ENCODE measurements around the gene AKR1C1.
"Not testable (repeated sequence)": the region's sequence is repeated elsewhere in the genome, so short reads cannot be mapped to it uniquely, and the experiment has no call there.

AKR1C1 gene

GRCh38 chr10:4947635-4948596 is 15.3 kb upstream of the AKR1C1 start:
- H3K79me2 ChIP-seq (ENCODE audit: insufficient read depth, low read length): no peaks in the 10 kb centered on the region
- H2AFZ ChIP-seq (ENCODE audit: low read depth, low read length): no peak overlapping the region
- no peak overlapping the region for H3K27ac ChIP-seq (ENCODE audit: low read length)
- DNase-seq: no peak
- H3K4me1 ChIP-seq (ENCODE audit: insufficient read depth, low read length): no peaks in the 10 kb centered on the region
- TF ChIP-seq, protein P1, sequence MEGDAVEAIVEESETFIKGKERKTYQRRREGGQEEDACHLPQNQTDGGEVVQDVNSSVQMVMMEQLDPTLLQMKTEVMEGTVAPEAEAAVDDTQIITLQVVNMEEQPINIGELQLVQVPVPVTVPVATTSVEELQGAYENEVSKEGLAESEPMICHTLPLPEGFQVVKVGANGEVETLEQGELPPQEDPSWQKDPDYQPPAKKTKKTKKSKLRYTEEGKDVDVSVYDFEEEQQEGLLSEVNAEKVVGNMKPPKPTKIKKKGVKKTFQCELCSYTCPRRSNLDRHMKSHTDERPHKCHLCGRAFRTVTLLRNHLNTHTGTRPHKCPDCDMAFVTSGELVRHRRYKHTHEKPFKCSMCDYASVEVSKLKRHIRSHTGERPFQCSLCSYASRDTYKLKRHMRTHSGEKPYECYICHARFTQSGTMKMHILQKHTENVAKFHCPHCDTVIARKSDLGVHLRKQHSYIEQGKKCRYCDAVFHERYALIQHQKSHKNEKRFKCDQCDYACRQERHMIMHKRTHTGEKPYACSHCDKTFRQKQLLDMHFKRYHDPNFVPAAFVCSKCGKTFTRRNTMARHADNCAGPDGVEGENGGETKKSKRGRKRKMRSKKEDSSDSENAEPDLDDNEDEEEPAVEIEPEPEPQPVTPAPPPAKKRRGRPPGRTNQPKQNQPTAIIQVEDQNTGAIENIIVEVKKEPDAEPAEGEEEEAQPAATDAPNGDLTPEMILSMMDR (IDR thresholded peaks at IDR 0.05; ENCODE audit: borderline replicate concordance, extremely low read depth, low read length, poor library complexity, severe bottlenecking): no peak
- TF ChIP-seq EZH2 (IDR thresholded peaks at IDR 0.05; ENCODE audit: borderline replicate concordance, low read depth, low read length, severe bottlenecking): no peak
- no peak overlapping the region for H3K4me3 ChIP-seq (ENCODE audit: low read depth in 1 of 2, low read length in 2 of 2)
- H4K20me1 ChIP-seq (ENCODE audit: insufficient read depth, low read length): no peaks in the 10 kb centered on the region
- H3K9ac ChIP-seq (ENCODE audit: low read depth, low read length): no peak overlapping the region
- H3K4me2 ChIP-seq (ENCODE audit: insufficient read depth, low read length): no peak overlapping the region
- no peak for ATAC-seq (ENCODE audit: insufficient read depth, low read depth)
- no peaks in the 10 kb centered on the region for H3K27me3 ChIP-seq (ENCODE audit: insufficient read depth, low read length, poor library complexity)
- no peaks in the 10 kb centered on the region for H3K36me3 ChIP-seq (ENCODE audit: insufficient read depth, low read length)
- no peaks in the 10 kb centered on the region for H3K9me3 ChIP-seq (ENCODE audit: insufficient read depth, low read length, severe bottlenecking)

GRCh38 chr10:4951512-4952162 is 11.6 kb upstream of the AKR1C1 start:
- not testable (repeated sequence) for H3K9ac ChIP-seq (ENCODE audit: low read depth, low read length); H3K4me1 ChIP-seq (ENCODE audit: insufficient read depth, low read length); H3K4me2 ChIP-seq (ENCODE audit: insufficient read depth, low read length); H3K27ac ChIP-seq (ENCODE audit: low read length); H4K20me1 ChIP-seq (ENCODE audit: insufficient read depth, low read length); H3K4me3 ChIP-seq (ENCODE audit: low read depth in 1 of 2, low read length in 2 of 2); H3K9me3 ChIP-seq (ENCODE audit: insufficient read depth, low read length, severe bottlenecking); H2AFZ ChIP-seq (ENCODE audit: low read depth, low read length); H3K79me2 ChIP-seq (ENCODE audit: insufficient read depth, low read length); ATAC-seq (ENCODE audit: insufficient read depth, low read depth); DNase-seq; H3K36me3 ChIP-seq (ENCODE audit: insufficient read depth, low read length); H3K27me3 ChIP-seq (ENCODE audit: insufficient read depth, low read length, poor library complexity)

- TF ChIP-seq EZH2 (IDR thresholded peaks at IDR 0.05; ENCODE audit: borderline replicate concordance, low read depth, low read length, severe bottlenecking): no peak
- TF ChIP-seq, protein P1 (IDR thresholded peaks at IDR 0.05; ENCODE audit: borderline replicate concordance, extremely low read depth, low read length, poor library complexity, severe bottlenecking): no peak
- H3K9ac ChIP-seq (ENCODE audit: low read depth, low read length): no peak overlapping the region
- no peak overlapping the region for H2AFZ ChIP-seq (ENCODE audit: low read depth, low read length)
- H3K36me3 ChIP-seq (ENCODE audit: insufficient read depth, low read length): no peaks in the 10 kb centered on the region
- no peaks in the 10 kb centered on the region for H3K4me1 ChIP-seq (ENCODE audit: insufficient read depth, low read length)
- no peak for ATAC-seq (ENCODE audit: insufficient read depth, low read depth)
- no peak overlapping the region for H3K27ac ChIP-seq (ENCODE audit: low read length)
- H3K4me2 ChIP-seq (ENCODE audit: insufficient read depth, low read length): no peak overlapping the region
- no peaks in the 10 kb centered on the region for H3K79me2 ChIP-seq (ENCODE audit: insufficient read depth, low read length)
- no peaks in the 10 kb centered on the region for H4K20me1 ChIP-seq (ENCODE audit: insufficient read depth, low read length)
- no peaks in the 10 kb centered on the region for H3K27me3 ChIP-seq (ENCODE audit: insufficient read depth, low read length, poor library complexity)
- no peak overlapping the region for H3K4me3 ChIP-seq (ENCODE audit: low read depth in 1 of 2, low read length in 2 of 2)
- no peak for DNase-seq
- H3K9me3 ChIP-seq (ENCODE audit: insufficient read depth, low read length, severe bottlenecking): no peaks in the 10 kb centered on the region
Measured at GRCh38 chr10:4953405-4953804, 9.8 kb upstream of the AKR1C1 start.

GRCh38 chr10:4956088-4956487 is 7.1 kb upstream of the AKR1C1 start:
- ATAC-seq (ENCODE audit: insufficient read depth, low read depth); H3K27ac ChIP-seq (ENCODE audit: low read length); H3K4me2 ChIP-seq (ENCODE audit: insufficient read depth, low read length); H3K4me1 ChIP-seq (ENCODE audit: insufficient read depth, low read length); H3K4me3 ChIP-seq (ENCODE audit: low read depth in 1 of 2, low read length in 2 of 2); H3K9ac ChIP-seq (ENCODE audit: low read depth, low read length); H3K27me3 ChIP-seq (ENCODE audit: insufficient read depth, low read length, poor library complexity); H2AFZ ChIP-seq (ENCODE audit: low read depth, low read length); H3K79me2 ChIP-seq (ENCODE audit: insufficient read depth, low read length); DNase-seq; H4K20me1 ChIP-seq (ENCODE audit: insufficient read depth, low read length); H3K9me3 ChIP-seq (ENCODE audit: insufficient read depth, low read length, severe bottlenecking); H3K36me3 ChIP-seq (ENCODE audit: insufficient read depth, low read length): not testable (repeated sequence)

DNA sequence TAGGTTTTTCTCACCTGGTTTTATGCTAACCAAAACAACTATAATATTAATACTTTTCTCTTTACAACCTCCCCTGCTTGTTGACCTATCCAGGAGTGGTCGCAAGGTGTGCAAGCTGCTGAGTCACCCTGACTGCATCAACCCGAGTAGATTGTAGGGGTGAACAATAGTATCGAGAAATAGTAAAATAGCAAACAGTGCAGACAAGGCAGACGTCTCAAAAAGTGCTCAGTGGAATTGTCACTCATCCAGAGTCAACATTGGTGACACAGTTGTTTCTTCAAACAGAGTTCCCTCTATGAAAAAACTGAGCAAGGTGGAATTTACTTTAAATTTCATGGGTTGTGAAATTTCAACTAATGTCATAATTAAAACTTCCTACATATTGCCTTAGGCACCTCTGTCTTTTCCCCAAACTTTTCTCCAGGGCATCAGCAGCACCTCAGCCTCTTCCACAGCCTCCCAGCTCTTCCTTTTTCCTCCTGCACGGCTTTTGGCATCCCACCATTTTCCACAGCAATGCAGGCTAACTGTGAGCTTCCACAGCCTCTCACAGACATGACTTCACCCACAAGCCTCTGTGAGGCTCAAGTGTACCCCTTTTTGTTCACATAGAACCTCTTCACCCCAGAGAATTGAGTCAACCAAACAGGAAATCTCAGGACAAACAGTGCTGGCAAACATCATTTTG is 6.1 kb upstream of the AKR1C1 start:
- H2AFZ ChIP-seq (ENCODE audit: low read depth, low read length); H3K4me2 ChIP-seq (ENCODE audit: insufficient read depth, low read length): not testable (repeated sequence)

DNA sequence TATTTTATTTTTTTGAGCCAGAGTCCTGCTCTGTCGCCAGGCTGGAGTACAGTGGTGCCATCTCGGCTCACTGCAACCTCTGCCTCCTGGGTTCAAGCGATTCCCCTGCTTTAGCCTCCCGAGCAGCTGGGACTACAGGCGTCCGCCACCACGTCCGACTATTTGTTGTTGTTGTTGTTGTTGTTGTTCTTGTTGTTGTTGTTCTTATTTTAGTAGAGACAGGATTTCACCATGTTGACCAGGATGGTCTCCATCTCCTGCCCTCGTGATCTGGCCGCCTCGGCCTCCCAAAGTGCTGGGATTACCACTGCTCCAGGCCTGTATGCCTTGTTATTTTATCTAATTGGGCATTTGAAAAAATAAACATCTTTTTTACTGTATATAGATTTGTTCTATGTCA is 1.7 kb upstream of the AKR1C1 start:
- ATAC-seq (ENCODE audit: insufficient read depth, low read depth); DNase-seq; H3K27me3 ChIP-seq (ENCODE audit: insufficient read depth, low read length, poor library complexity); H3K4me3 ChIP-seq (ENCODE audit: low read depth in 1 of 2, low read length in 2 of 2); H2AFZ ChIP-seq (ENCODE audit: low read depth, low read length); H3K79me2 ChIP-seq (ENCODE audit: insufficient read depth, low read length); H3K9me3 ChIP-seq (ENCODE audit: insufficient read depth, low read length, severe bottlenecking); H4K20me1 ChIP-seq (ENCODE audit: insufficient read depth, low read length); H3K27ac ChIP-seq (ENCODE audit: low read length); H3K4me1 ChIP-seq (ENCODE audit: insufficient read depth, low read length); H3K9ac ChIP-seq (ENCODE audit: low read depth, low read length); H3K4me2 ChIP-seq (ENCODE audit: insufficient read depth, low read length); H3K36me3 ChIP-seq (ENCODE audit: insufficient read depth, low read length): not testable (repeated sequence)

More for the DNA sequence above, 6.1 kb upstream of the AKR1C1 start:
- H3K9ac ChIP-seq (ENCODE audit: low read depth, low read length); H3K36me3 ChIP-seq (ENCODE audit: insufficient read depth, low read length); H3K27me3 ChIP-seq (ENCODE audit: insufficient read depth, low read length, poor library complexity); H3K79me2 ChIP-seq (ENCODE audit: insufficient read depth, low read length); H3K4me1 ChIP-seq (ENCODE audit: insufficient read depth, low read length); H3K4me3 ChIP-seq (ENCODE audit: low read depth in 1 of 2, low read length in 2 of 2); H4K20me1 ChIP-seq (ENCODE audit: insufficient read depth, low read length); H3K27ac ChIP-seq (ENCODE audit: low read length); DNase-seq; ATAC-seq (ENCODE audit: insufficient read depth, low read depth); H3K9me3 ChIP-seq (ENCODE audit: insufficient read depth, low read length, severe bottlenecking): not testable (repeated sequence)

All from DND-41 (cell line).